Endothelial cell of umbilical vein (primary cell): Measurements from ENCODE around the gene DENND2C. TPM values are rescaled to one million over a fixed set of nuclear protein-coding genes. Genes with fewer than 3 reads are reported as not detected.

Experiments used
- BruUV-seq: library from RNA; stranded (reverse); fragments of 400-500 nt; replicated peaks from 2 replicates; lab custom pipeline; 2021; lab: Mats Ljungman, UMichigan
- CTCF ChIA-PET: fragments of 300-600, 350-600 bp; sonication (Branson Sonifier 250); formaldehyde crosslinking; loops from one replicate; lab custom pipeline; 2021; ENCODE audit warnings: antibody characterized with exemption, inconsistent platforms; lab: Charles Lee
- POLR2A ChIA-PET: fragments of 300-600, 350-600 bp; sonication (Branson Sonifier 250); formaldehyde crosslinking; loops from one replicate; lab custom pipeline; 2021; ENCODE audit warnings: antibody characterized with exemption, inconsistent platforms; lab: Charles Lee
- DNase-seq: peaks from one replicate; pipeline ENCODE4 v3.0.0-alpha.2; 2011; ENCODE audit warnings: low read depth, low spot score
- FAIRE-seq: peaks from 2 replicates; lab custom pipeline; 2011; peaks lifted over from hg19 to GRCh38; lab: Jason Lieb, UNC
- H2AFZ ChIP-seq: 2 replicates; pipeline ENCODE4 v1.6.0; 2012; ENCODE audit warnings: low read depth, low read length, control low read depth, inconsistent platforms
- H3K27ac ChIP-seq: 2 replicates; pipeline ENCODE4 v1.5.1; 2011; ENCODE audit warnings: low read depth, mild to moderate bottlenecking, control low read depth, low read length, moderate library complexity; ENCODE audit not compliant: insufficient read depth
- H3K27me3 ChIP-seq, 2 experiments: 2 replicates each; pipeline versions ENCODE4 v1.6.0 to v1.6.1; 2011; ENCODE audit warnings: low read length in 2 of 2, mixed read lengths in 1 of 2; ENCODE audit not compliant: control insufficient read depth in 2 of 2, insufficient read depth in 2 of 2
- H3K36me3 ChIP-seq, 2 experiments: 2 replicates in 1 of 2; 3 replicates in 1 of 2; pipeline ENCODE4 v1.5.1; 2011; ENCODE audit warnings: low read length in 2 of 2, mild to moderate bottlenecking in 1 of 2, moderate library complexity in 1 of 2; ENCODE audit not compliant: control insufficient read depth in 2 of 2, insufficient read depth in 2 of 2; ENCODE audit errors: extremely low read depth in 1 of 2
- H3K4me1 ChIP-seq: 3 replicates; pipeline ENCODE4 v1.5.1; 2011; ENCODE audit warnings: mild to moderate bottlenecking, low read length; ENCODE audit not compliant: control insufficient read depth, insufficient read depth; ENCODE audit errors: extremely low read depth
- H3K4me2 ChIP-seq: 2 replicates; pipeline ENCODE4 v1.6.1; 2011; ENCODE audit warnings: low read length, control low read depth, mixed read lengths; ENCODE audit not compliant: insufficient read depth
- H3K4me3 ChIP-seq, 3 experiments: fragments of 200-600 bp in 1 of 3; sonication (generic), shearing (Covaris generic) in 1 of 3; replicated peaks in 1 of 3; 2 replicates each; pipeline ENCODE4 v1.5.1; 2011 to 2016; ENCODE audit warnings: control low read depth in 3 of 3, low read length in 3 of 3, mild to moderate bottlenecking in 2 of 3, inconsistent platforms in 1 of 3, low read depth in 1 of 3, moderate library complexity in 1 of 3; ENCODE audit not compliant: insufficient read depth in 1 of 3
- H3K79me2 ChIP-seq: 2 replicates; pipeline ENCODE4 v1.6.0; 2012; ENCODE audit warnings: low read length, inconsistent platforms; ENCODE audit not compliant: control insufficient read depth, insufficient read depth
- H3K9ac ChIP-seq: replicated peaks from 2 replicates; pipeline ENCODE3; 2011; ENCODE audit warnings: low read length, control low read depth; ENCODE audit not compliant: insufficient read depth; ENCODE audit errors: extremely low read depth
- H3K9me1 ChIP-seq: replicated peaks from 3 replicates; pipeline ENCODE4 v1.6.0; 2011; ENCODE audit warnings: mild to moderate bottlenecking, low read length; ENCODE audit not compliant: control insufficient read depth, insufficient read depth; ENCODE audit errors: extremely low read depth
- H3K9me3 ChIP-seq: replicated peaks from 2 replicates; pipeline ENCODE4 v1.5.1; 2012; ENCODE audit warnings: low read length, inconsistent platforms; ENCODE audit not compliant: control insufficient read depth, insufficient read depth
- H4K20me1 ChIP-seq: replicated peaks from 2 replicates; pipeline ENCODE3; 2011; ENCODE audit warnings: mild to moderate bottlenecking, low read length; ENCODE audit not compliant: control insufficient read depth, insufficient read depth; ENCODE audit errors: extremely low read depth
- EZH2 ChIP-seq: IDR thresholded peaks from 2 replicates; pipeline ENCODE4 v1.6.1; 2012; ENCODE audit warnings: borderline replicate concordance, low read depth, mild to moderate bottlenecking, moderate library complexity, low read length, inconsistent platforms; ENCODE audit not compliant: severe bottlenecking
- FOS ChIP-seq: IDR thresholded peaks from 2 replicates; pipeline ENCODE4 v1.6.1; 2011; ENCODE audit warnings: mild to moderate bottlenecking, low read length, moderate library complexity, borderline replicate concordance; ENCODE audit not compliant: insufficient read depth
- GATA2 ChIP-seq: IDR thresholded peaks from 2 replicates; pipeline ENCODE4 v1.7.0; 2011; ENCODE audit warnings: low read depth, mild to moderate bottlenecking, moderate library complexity, mixed read lengths, low read length; ENCODE audit not compliant: insufficient read length, insufficient read depth
- JUN ChIP-seq: IDR thresholded peaks from 2 replicates; pipeline ENCODE4 v1.6.1; 2011; ENCODE audit warnings: borderline replicate concordance, low read depth; ENCODE audit not compliant: insufficient read length, insufficient read depth
- MYC ChIP-seq: IDR thresholded peaks from one replicate; pipeline ENCODE4 v1.6.1; 2011; ENCODE audit warnings: mild to moderate bottlenecking, low read depth, low read length
- POLR2A ChIP-seq: IDR thresholded peaks from 2 replicates; pipeline ENCODE4 v1.6.1; 2012; ENCODE audit warnings: low read depth, mild to moderate bottlenecking, control low read depth, low read length
- POLR2AphosphoS5 ChIP-seq: IDR thresholded peaks from 2 replicates; pipeline ENCODE4 v1.6.1; 2012; ENCODE audit warnings: low read depth, mild to moderate bottlenecking, control low read depth, low read length, moderate library complexity; ENCODE audit not compliant: insufficient read depth
- dilution Hi-C: fragments of 300-500 bp; cut with MboI; formaldehyde crosslinking; loops from one replicate; pipeline ENCODE4 v1.15.0; 2019; ENCODE audit warnings: low sequenced_read_pairs; ENCODE audit not compliant: extremely low pct_ligation_motif_present
- intact Hi-C: fragments of 100-400 bp; cut with micrococcal nuclease; formaldehyde crosslinking; loops from one replicate; pipeline ENCODE4 v1.10.0; 2022
- polyA plus RNA-seq, 4 experiments: library from polyadenylated mRNA; depleted of rRNA in 3 of 4; stranded (reverse) in 3 of 4; unstranded in 1 of 4; fragments of >200 nt; gene quantifications; 2 replicates each; pipeline versions ENCODE4 v1.2.1 to v1.2.3, GENCODE V29; 2011 to 2012; ENCODE audit warnings: missing spikeins in 1 of 4
- total RNA-seq: library from RNA; stranded (reverse); gene quantifications from 2 replicates; pipeline ENCODE4 v1.2.3, GENCODE V29; 2021
- TF ChIP-seq, protein P1 (sequence below): IDR thresholded peaks from 2 replicates; pipeline ENCODE4 v1.6.1; 2011; ENCODE audit not compliant: insufficient read depth, insufficient read length
- TF ChIP-seq, protein P2 (sequence below), 2 donors: IDR thresholded peaks; 1 replicate in 1 of 2; 2 replicates in 1 of 2; pipeline ENCODE4 v1.5.1; 2011; ENCODE audit warnings: low read length in 2 of 2, mild to moderate bottlenecking in 2 of 2, moderate library complexity in 2 of 2, control low read depth in 1 of 2, inconsistent platforms in 1 of 2, low read depth in 1 of 2; ENCODE audit not compliant: insufficient read depth in 1 of 2; ENCODE audit errors: extremely low read depth in 1 of 2

DENND2C gene
- total and polyA plus RNA-seq, 2 donors (not counting 3 experiments of a cell fraction or from before 2014, with no cell fraction given): 0.12 to 0.22 TPM

DNA sequence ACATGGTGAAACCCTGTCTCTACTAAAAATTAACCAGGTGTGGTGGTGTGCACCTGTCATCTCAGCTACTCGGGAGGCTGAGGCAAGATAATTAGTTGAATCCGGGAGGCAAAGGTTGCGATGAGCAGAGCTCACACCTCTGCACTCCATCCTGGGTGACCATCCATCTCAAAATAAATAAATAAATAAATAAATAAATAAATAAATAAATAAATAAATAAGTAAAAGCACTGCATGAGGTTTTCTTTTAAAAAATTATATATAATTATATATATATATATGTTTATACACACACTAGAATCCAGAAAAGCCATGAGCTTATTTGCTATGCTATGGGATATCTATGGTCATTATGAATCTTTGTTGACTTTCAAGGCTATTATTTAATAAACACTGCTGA, 23.1 kb upstream of the DENND2C start:
- Histone ChIP-seq H3K36me3 (no peaks in the 10 kb centered on the region), H4K20me1 (no peaks in the 10 kb centered on the region), H3K4me1 (no peaks in the 10 kb centered on the region), H3K9me1 (no peaks in the 10 kb centered on the region), H3K9me3 (no peaks in the 10 kb centered on the region), H3K4me2 (no peak overlapping the region), H3K4me3 (no peak overlapping the region), H3K79me2 (no peaks in the 10 kb centered on the region), H3K27me3 (peaks cover 3 to 10% of the 10 kb centered on the region in 2 experiments), H3K9ac (no peak overlapping the region), H3K27ac (no peak overlapping the region), H2AFZ (no peak overlapping the region)
- DNase-seq (no peak), FAIRE-seq (no peak)
- POLR2A ChIA-PET: no interaction called here
- TF ChIP-seq JUN: no peak
- TF ChIP-seq FOS: no peak
- no peak for TF ChIP-seq POLR2AphosphoS5
- TF ChIP-seq MYC: no peak
- TF ChIP-seq, protein P1, sequence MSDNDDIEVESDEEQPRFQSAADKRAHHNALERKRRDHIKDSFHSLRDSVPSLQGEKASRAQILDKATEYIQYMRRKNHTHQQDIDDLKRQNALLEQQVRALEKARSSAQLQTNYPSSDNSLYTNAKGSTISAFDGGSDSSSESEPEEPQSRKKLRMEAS: no peak
- TF ChIP-seq EZH2: no peak
- no peak for TF ChIP-seq GATA2
- no peak for TF ChIP-seq POLR2A
- TF ChIP-seq, protein P2, sequence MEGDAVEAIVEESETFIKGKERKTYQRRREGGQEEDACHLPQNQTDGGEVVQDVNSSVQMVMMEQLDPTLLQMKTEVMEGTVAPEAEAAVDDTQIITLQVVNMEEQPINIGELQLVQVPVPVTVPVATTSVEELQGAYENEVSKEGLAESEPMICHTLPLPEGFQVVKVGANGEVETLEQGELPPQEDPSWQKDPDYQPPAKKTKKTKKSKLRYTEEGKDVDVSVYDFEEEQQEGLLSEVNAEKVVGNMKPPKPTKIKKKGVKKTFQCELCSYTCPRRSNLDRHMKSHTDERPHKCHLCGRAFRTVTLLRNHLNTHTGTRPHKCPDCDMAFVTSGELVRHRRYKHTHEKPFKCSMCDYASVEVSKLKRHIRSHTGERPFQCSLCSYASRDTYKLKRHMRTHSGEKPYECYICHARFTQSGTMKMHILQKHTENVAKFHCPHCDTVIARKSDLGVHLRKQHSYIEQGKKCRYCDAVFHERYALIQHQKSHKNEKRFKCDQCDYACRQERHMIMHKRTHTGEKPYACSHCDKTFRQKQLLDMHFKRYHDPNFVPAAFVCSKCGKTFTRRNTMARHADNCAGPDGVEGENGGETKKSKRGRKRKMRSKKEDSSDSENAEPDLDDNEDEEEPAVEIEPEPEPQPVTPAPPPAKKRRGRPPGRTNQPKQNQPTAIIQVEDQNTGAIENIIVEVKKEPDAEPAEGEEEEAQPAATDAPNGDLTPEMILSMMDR (IDR thresholded peaks at IDR 0.05; ENCODE audit: extremely low read depth in 1 of 2, insufficient read depth in 1 of 2, low read depth in 1 of 2, low read length in 2 of 2): no peak
- CTCF ChIA-PET: interaction anchor here (0.8 to 1.2 kb wide), 5 partner anchors 9 to 346 kb away, joined by 3 to 4 read pairs (median 3); partner anchors contain the start of genes DENND2C and NRAS
- no TSS peak for BruUV-seq
- dilution Hi-C loops (no loop called here), intact Hi-C loops (no loop called here)
